Mesothelial cell of epicardium (in vitro differentiated cells): Measurements from ENCODE around the gene THSD4. TPM values are rescaled to one million over a fixed set of nuclear protein-coding genes. Genes with fewer than 3 reads are reported as not detected.

Source experiments
- DNase-seq, 2 experiments: peaks; one replicate each; pipeline ENCODE4 v3.0.0; 2021; ENCODE audit warnings: low spot score in 2 of 2; ENCODE audit not compliant: unreplicated experiment in 2 of 2
- H3K27ac Mint-ChIP-seq: 2 replicates; pipeline ENCODE4 v1.8.0; 2021; ENCODE audit warnings: mixed read lengths
- H3K27me3 Mint-ChIP-seq: 2 replicates; pipeline ENCODE4 v1.8.0; 2021; ENCODE audit warnings: low read depth, mixed read lengths
- H3K36me3 Mint-ChIP-seq: 2 replicates; pipeline ENCODE4 v1.8.0; 2021; ENCODE audit warnings: mixed read lengths
- H3K4me1 Mint-ChIP-seq: 2 replicates; pipeline ENCODE4 v1.8.0; 2021; ENCODE audit warnings: mixed read lengths
- H3K4me3 Mint-ChIP-seq: 2 replicates; pipeline ENCODE4 v1.8.0; 2021; ENCODE audit warnings: mild to moderate bottlenecking, moderate library complexity, mixed read lengths
- H3K9me3 Mint-ChIP-seq: 2 replicates; pipeline ENCODE4 v1.8.0; 2021; ENCODE audit warnings: mixed read lengths
- total RNA-seq: library from RNA; stranded (reverse); gene quantifications from 3 replicates; pipeline ENCODE4 v1.2.1, GENCODE V29; 2021
- TF ChIP-seq, protein P1 (sequence below): fragments of 200-600 bp; sonication (generic); IDR thresholded peaks from one replicate; pipeline ENCODE4 v1.5.0; 2021; ENCODE audit warnings: antibody characterized with exemption; ENCODE audit not compliant: unreplicated experiment

Gene THSD4
- total RNA-seq, 1 donor from 2014 or later = 93.9 TPM

DNA sequence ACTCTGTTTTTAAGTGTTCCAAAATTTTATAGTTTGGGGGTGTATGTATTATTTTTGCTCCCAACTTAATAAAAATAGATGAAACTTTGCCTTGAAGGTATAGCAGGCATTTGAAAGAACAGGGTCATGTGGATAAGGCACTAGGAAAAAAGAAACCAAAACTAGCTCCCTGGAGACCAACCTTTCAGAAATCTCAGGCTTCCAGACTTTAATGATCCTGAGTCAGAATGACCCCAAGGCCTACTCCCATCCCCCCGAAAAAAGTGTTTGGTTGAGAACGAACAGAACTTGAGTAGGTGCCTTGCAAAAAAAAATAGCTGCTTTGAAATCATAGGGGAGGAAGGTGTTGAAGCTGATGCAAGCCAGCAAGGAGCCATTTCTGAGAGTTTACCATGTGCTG is 309.5 kb downstream of the THSD4 start:
- Mint-ChIP-seq H3K9me3 (peaks cover 12% of the 10 kb centered on the region), H3K27ac (peak overlapping the region; percentile 87), H3K4me1 (peaks cover 38% of the 10 kb centered on the region), H3K4me3 (no peak overlapping the region), H3K27me3 (no peaks in the 10 kb centered on the region), H3K36me3 (peaks cover 12% of the 10 kb centered on the region)
- TF ChIP-seq, protein P1, sequence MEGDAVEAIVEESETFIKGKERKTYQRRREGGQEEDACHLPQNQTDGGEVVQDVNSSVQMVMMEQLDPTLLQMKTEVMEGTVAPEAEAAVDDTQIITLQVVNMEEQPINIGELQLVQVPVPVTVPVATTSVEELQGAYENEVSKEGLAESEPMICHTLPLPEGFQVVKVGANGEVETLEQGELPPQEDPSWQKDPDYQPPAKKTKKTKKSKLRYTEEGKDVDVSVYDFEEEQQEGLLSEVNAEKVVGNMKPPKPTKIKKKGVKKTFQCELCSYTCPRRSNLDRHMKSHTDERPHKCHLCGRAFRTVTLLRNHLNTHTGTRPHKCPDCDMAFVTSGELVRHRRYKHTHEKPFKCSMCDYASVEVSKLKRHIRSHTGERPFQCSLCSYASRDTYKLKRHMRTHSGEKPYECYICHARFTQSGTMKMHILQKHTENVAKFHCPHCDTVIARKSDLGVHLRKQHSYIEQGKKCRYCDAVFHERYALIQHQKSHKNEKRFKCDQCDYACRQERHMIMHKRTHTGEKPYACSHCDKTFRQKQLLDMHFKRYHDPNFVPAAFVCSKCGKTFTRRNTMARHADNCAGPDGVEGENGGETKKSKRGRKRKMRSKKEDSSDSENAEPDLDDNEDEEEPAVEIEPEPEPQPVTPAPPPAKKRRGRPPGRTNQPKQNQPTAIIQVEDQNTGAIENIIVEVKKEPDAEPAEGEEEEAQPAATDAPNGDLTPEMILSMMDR = no peak
- no peak for DNase-seq

DNA sequence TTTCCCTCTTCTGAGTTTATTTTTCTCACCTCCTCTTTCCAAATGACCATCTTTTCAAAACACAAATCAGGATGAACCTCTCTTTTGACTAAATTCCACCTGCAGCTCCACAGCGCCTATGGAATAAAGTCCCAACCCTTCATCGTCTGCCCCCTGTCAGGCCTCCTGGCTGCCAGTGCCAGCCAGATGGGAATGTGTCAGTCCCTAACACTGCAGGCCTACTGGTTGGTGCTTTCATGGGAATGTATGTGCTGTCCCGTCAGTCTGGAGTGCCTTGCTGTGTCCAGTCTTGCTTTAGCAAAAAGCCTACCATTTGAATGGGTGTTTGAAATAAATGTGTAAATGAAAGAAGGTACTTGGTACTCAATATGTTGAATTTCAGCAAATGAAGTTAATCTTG is 310.1 kb downstream of the THSD4 start:
- H3K4me1 Mint-ChIP-seq = peaks cover 44% of the 10 kb centered on the region
- H3K9me3 Mint-ChIP-seq = peaks cover 12% of the 10 kb centered on the region
- peak overlapping the region; percentile 22 for H3K27ac Mint-ChIP-seq
- H3K36me3 Mint-ChIP-seq = peaks cover 12% of the 10 kb centered on the region
- no peaks in the 10 kb centered on the region for H3K27me3 Mint-ChIP-seq
- no peak overlapping the region for H3K4me3 Mint-ChIP-seq
- TF ChIP-seq, protein P1 = no peak
- no peak for DNase-seq

DNA sequence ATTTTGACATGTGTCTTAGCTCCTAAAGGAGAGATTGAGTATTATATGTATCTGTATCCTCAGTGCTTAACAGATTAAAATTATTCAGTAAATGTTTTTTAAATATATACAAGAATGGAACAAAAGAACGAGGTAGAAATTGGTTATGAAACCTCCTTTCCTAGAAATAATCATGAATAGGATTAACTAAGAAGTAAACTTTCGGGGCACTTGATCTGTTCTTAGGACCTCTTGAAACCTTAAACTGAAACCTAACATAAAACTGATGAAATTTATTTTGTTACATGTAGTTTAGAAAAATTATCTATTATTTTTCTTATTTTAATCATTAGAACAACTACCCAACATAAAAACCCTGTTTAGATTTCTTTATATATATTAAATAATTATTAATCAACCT is 311.5 kb downstream of the THSD4 start:
- TF ChIP-seq, protein P1 = no peak
- no peaks in the 10 kb centered on the region for H3K27me3 Mint-ChIP-seq
- no peak overlapping the region for H3K27ac Mint-ChIP-seq
- H3K36me3 Mint-ChIP-seq = peaks cover 6% of the 10 kb centered on the region
- H3K9me3 Mint-ChIP-seq = peaks cover 4% of the 10 kb centered on the region
- no peak for DNase-seq
- no peak overlapping the region for H3K4me3 Mint-ChIP-seq
- H3K4me1 Mint-ChIP-seq = peaks cover 58% of the 10 kb centered on the region

DNA sequence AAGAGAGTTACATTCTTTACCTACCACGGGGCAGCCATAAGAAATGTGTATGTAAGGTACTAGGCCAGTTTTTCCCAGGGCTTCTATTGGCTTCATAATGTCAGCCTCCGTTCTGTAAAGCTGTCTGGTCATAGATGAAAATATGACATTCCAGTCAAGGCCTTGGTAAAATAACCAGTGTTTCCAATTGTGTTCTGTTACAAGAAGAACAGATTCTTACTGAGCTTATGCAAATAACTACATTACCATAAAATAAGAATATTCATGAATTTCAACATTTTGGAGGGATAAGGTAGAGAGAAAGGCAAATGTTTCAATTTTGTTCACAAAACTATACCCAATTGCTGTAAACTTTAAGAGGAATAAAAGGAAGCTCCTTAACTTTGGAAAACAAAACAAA is 315.5 kb downstream of the THSD4 start:
- no peak for DNase-seq
- Mint-ChIP-seq H3K9me3 (no peaks in the 10 kb centered on the region), H3K4me1 (peaks cover 74% of the 10 kb centered on the region), H3K4me3 (no peak overlapping the region), H3K27ac (peak overlapping the region; percentile 91), H3K27me3 (no peaks in the 10 kb centered on the region), H3K36me3 (no peaks in the 10 kb centered on the region)
- TF ChIP-seq, protein P1 = no peak

DNA sequence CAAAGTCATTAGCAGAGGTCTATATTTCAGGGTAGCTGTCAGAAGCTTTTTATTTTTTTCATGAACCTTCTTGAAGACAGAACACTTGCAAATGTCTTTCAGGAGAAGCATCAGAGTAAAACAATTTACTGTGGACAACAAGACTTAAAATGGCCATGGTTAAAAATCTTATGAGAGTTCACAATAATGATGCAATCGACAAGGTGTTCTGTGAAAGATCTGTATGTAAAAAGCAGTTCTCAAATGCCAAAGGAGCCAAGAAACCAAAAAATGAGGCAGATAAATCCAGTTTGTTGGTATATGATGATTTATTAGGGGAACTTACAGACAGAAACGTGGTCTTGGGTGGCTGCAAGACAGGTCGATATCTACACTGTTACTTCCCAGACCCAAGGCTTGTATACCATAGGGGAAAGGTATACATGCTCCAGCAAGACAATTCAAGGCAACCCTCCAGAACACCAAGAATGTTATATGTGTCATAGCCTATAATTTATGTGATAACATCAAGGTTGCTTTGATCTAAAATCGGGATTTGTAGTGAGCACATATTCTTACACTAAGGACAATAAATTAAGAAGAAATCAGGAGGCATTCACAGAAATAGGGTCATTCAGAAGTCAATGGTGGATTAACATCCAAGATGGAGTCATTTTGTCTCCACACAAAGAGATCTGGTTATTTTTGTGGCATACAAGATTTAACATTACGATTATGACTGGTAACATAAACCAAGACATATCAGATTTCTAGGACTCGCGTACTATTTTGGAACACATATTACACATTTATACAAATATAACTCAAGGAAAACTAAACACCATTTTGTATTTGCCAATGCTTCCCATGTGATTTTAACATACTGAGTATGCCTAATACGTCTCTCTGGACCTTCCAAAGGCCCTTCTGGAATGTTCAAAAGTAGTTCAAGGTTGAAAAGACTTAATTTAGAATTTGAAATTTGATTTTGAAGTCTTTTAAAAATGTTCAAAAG is 316.4 kb downstream of the THSD4 start:
- peaks cover 74% of the 10 kb centered on the region for H3K4me1 Mint-ChIP-seq
- no peaks in the 10 kb centered on the region for H3K27me3 Mint-ChIP-seq
- H3K4me3 Mint-ChIP-seq = no peak overlapping the region
- DNase-seq = no peak
- TF ChIP-seq, protein P1 = no peak
- peaks cover 3% of the 10 kb centered on the region for H3K36me3 Mint-ChIP-seq
- peak overlapping the region; percentile 91 for H3K27ac Mint-ChIP-seq
- peaks cover 4% of the 10 kb centered on the region for H3K9me3 Mint-ChIP-seq
